GM21381 (cell line): ENCODE results near the gene DNMT3L.
"Not testable (repeated sequence)": the region's sequence is repeated elsewhere in the genome, so short reads cannot be mapped to it uniquely, and the experiment has no call there.

ENCODE experiments used
- ATAC-seq: cut with Tn5 transposase; IDR thresholded peaks from one replicate; pipeline ENCODE4 v1.9.1; 2021; ENCODE audit warnings: mild to moderate bottlenecking, moderate library complexity; ENCODE audit not compliant: unreplicated experiment

Gene DNMT3L

GRCh38 chr21:44249204-44250037 is 12.3 kb downstream of the DNMT3L start:
- ATAC-seq, result not testable (repeated sequence)

- ATAC-seq, result not testable (repeated sequence)
Measured at GRCh38 chr21:44247904-44248303, 13.8 kb downstream of the DNMT3L start.

GRCh38 chr21:44243980-44244379 is 17.7 kb downstream of the DNMT3L start:
- ATAC-seq, result peak; percentile 43

- peak; percentile 37 for ATAC-seq
Measured at GRCh38 chr21:44241281-44241680, 20.4 kb downstream of the DNMT3L start.

- peak; percentile 38 for ATAC-seq
Measured at GRCh38 chr21:44240842-44241241, 20.9 kb downstream of the DNMT3L start, which contains the start of gene ICOSLG. TSS of gene ICOSLG (minus strand) at chr21:44240943. CDS start at chr21:44240817, 126 bp downstream.

- peak; percentile 8 for ATAC-seq
Measured at GRCh38 chr21:44240353-44240752, 21.3 kb downstream of the DNMT3L start.

GRCh38 chr21:44229561-44229960 is 32.1 kb downstream of the DNMT3L start:
- not testable (repeated sequence) for ATAC-seq

GRCh38 chr21:44228109-44228508 is 33.6 kb downstream of the DNMT3L start:
- ATAC-seq, result not testable (repeated sequence)

GRCh38 chr21:44227614-44228013 is 34.1 kb downstream of the DNMT3L start:
- ATAC-seq, result not testable (repeated sequence)

GRCh38 chr21:44225605-44226004 is 36.1 kb downstream of the DNMT3L start:
- not testable (repeated sequence) for ATAC-seq

GRCh38 chr21:44223334-44223733 is 38.4 kb downstream of the DNMT3L start:
- ATAC-seq, result not testable (repeated sequence)

- ATAC-seq, result not testable (repeated sequence)
Measured at GRCh38 chr21:44220674-44221073, 41.0 kb downstream of the DNMT3L start.

GRCh38 chr21:44218461-44218860 is 43.2 kb downstream of the DNMT3L start:
- ATAC-seq, result not testable (repeated sequence)

- ATAC-seq, result not testable (repeated sequence)
Measured at GRCh38 chr21:44211978-44212377, 49.7 kb downstream of the DNMT3L start.

- ATAC-seq, result not testable (repeated sequence)
Measured at GRCh38 chr21:44211574-44211973, 50.1 kb downstream of the DNMT3L start.

GRCh38 chr21:44207860-44208646 is 53.6 kb downstream of the DNMT3L start:
- ATAC-seq, result not testable (repeated sequence)

GRCh38 chr21:44206698-44207676 is 54.7 kb downstream of the DNMT3L start:
- ATAC-seq, result peak; percentile 57

GRCh38 chr21:44206187-44206586 is 55.5 kb downstream of the DNMT3L start:
- not testable (repeated sequence) for ATAC-seq

GRCh38 chr21:44202590-44203299 is 59.0 kb downstream of the DNMT3L start:
- ATAC-seq, result not testable (repeated sequence)

GRCh38 chr21:44199997-44200396 is 61.7 kb downstream of the DNMT3L start:
- not testable (repeated sequence) for ATAC-seq
